ENCODE results near the gene TEX29. TPM values are rescaled to one million over a fixed set of nuclear protein-coding genes. Genes with fewer than 3 reads are reported as not detected.

The TEX29 gene
- total RNA-seq, 1 donor from 2014 or later, result 2.9 TPM

- Histone ChIP-seq H3K27ac (peak overlapping the region; percentile 81), H3K27me3 (no peaks in the 10 kb centered on the region), H3K4me3 (no peak overlapping the region), H3K4me1 (peaks cover 33% of the 10 kb centered on the region), H3K36me3 (peaks cover 0 to 43% of the 10 kb centered on the region in 2 donors), H3K9me3 (no peaks in the 10 kb centered on the region)
- DNase-seq (ENCODE audit: extremely low spot score in 2 of 2), result no peak
- TF ChIP-seq CTCF (IDR thresholded peaks at IDR 0.05) (no peak), POLR2A (IDR thresholded peaks at IDR 0.05) (no peak), POLR2AphosphoS5 (IDR thresholded peaks at IDR 0.05; ENCODE audit: insufficient read depth in 1 of 2, low read depth in 1 of 2) (no peak)
- intact Hi-C loops (cut with DNase I), result no loop called here
Observed at GRCh38 chr13:111281751-111282311, 38.6 kb upstream of the TEX29 start.

- intact Hi-C loops (cut with DNase I), result no loop called here
- Histone ChIP-seq H3K36me3 (peaks cover 0 to 46% of the 10 kb centered on the region in 2 donors), H3K27ac (peak overlapping the region; percentile 81), H3K27me3 (no peaks in the 10 kb centered on the region), H3K9me3 (no peaks in the 10 kb centered on the region), H3K4me1 (peaks cover 33% of the 10 kb centered on the region), H3K4me3 (no peak overlapping the region)
- TF ChIP-seq POLR2A (IDR thresholded peaks at IDR 0.05) (no peak), CTCF (IDR thresholded peaks at IDR 0.05) (no peak), POLR2AphosphoS5 (IDR thresholded peaks at IDR 0.05; ENCODE audit: insufficient read depth in 1 of 2, low read depth in 1 of 2) (no peak)
- DNase-seq (ENCODE audit: extremely low spot score in 2 of 2), result no peak
Observed at GRCh38 chr13:111282425-111282824, 38.0 kb upstream of the TEX29 start.

- no peak for DNase-seq (ENCODE audit: extremely low spot score in 2 of 2)
Observed at GRCh38 chr13:111282997-111283396, 37.4 kb upstream of the TEX29 start.

GRCh38 chr13:111283457-111283856, 37.0 kb upstream of the TEX29 start:
- intact Hi-C loops (cut with DNase I), result no loop called here
- Histone ChIP-seq H3K36me3 (peaks cover 0 to 47% of the 10 kb centered on the region in 2 donors), H3K4me3 (no peak overlapping the region), H3K27me3 (no peaks in the 10 kb centered on the region), H3K9me3 (no peaks in the 10 kb centered on the region), H3K27ac (peak overlapping the region; percentile 81), H3K4me1 (peaks cover 33% of the 10 kb centered on the region)
- no peak for DNase-seq (ENCODE audit: extremely low spot score in 2 of 2)
- no peak for TF ChIP-seq POLR2A (IDR thresholded peaks at IDR 0.05)
- TF ChIP-seq POLR2AphosphoS5 (IDR thresholded peaks at IDR 0.05; ENCODE audit: insufficient read depth in 1 of 2, low read depth in 1 of 2), result no peak
- no peak for TF ChIP-seq CTCF (IDR thresholded peaks at IDR 0.05)

More at GRCh38 chr13:111282997-111283396, 37.4 kb upstream of the TEX29 start:
- H3K4me3 ChIP-seq, result no peak overlapping the region
- no peaks in the 10 kb centered on the region for H3K9me3 ChIP-seq
- H3K36me3 ChIP-seq, result peaks cover 0 to 47% of the 10 kb centered on the region in 2 donors
- H3K27me3 ChIP-seq, result no peaks in the 10 kb centered on the region
- peak overlapping the region; percentile 81 for H3K27ac ChIP-seq
- TF ChIP-seq POLR2AphosphoS5 (IDR thresholded peaks at IDR 0.05; ENCODE audit: insufficient read depth in 1 of 2, low read depth in 1 of 2) (no peak), CTCF (IDR thresholded peaks at IDR 0.05) (no peak), POLR2A (IDR thresholded peaks at IDR 0.05) (no peak)
- peaks cover 33% of the 10 kb centered on the region for H3K4me1 ChIP-seq
- intact Hi-C loops (cut with DNase I), result no loop called here

GRCh38 chr13:111283991-111284390, 36.5 kb upstream of the TEX29 start:
- TF ChIP-seq CTCF (IDR thresholded peaks at IDR 0.05), result no peak
- TF ChIP-seq POLR2AphosphoS5 (IDR thresholded peaks at IDR 0.05; ENCODE audit: insufficient read depth in 1 of 2, low read depth in 1 of 2), result no peak
- no peak for TF ChIP-seq POLR2A (IDR thresholded peaks at IDR 0.05)
- H3K27ac ChIP-seq, result no peak overlapping the region
- H3K27me3 ChIP-seq, result no peaks in the 10 kb centered on the region
- H3K36me3 ChIP-seq, result peaks cover 0 to 47% of the 10 kb centered on the region in 2 donors
- no peaks in the 10 kb centered on the region for H3K9me3 ChIP-seq
- H3K4me3 ChIP-seq, result no peak overlapping the region
- intact Hi-C loops (cut with DNase I), result no loop called here
- no peak for DNase-seq (ENCODE audit: extremely low spot score in 2 of 2)
- H3K4me1 ChIP-seq, result peaks cover 33% of the 10 kb centered on the region
